AG04449 (cell line): Measurements from ENCODE around the gene XPNPEP2.

Experiments used
- CTCF ChIA-PET: fragments of 350-600 bp; formaldehyde crosslinking; extraction: SDS; loops from one replicate; lab custom pipeline; 2021; ENCODE audit warnings: antibody characterized with exemption; lab: Yijun Ruan, JAX
- POLR2A ChIA-PET: fragments of 400-600, 350-600 bp; formaldehyde crosslinking; extraction: SDS; loops from one replicate; lab custom pipeline; 2020; ENCODE audit warnings: antibody characterized with exemption, inconsistent platforms; lab: Yijun Ruan, JAX
- DNase-seq: peaks from one replicate; pipeline ENCODE4 v3.0.0-alpha.2; 2010; ENCODE audit warnings: low read depth, low spot score
- H3K4me3 ChIP-seq: 2 replicates; pipeline ENCODE4 v1.5.1; 2011; ENCODE audit warnings: low read depth, mild to moderate bottlenecking, control low read depth, low read length
- TF ChIP-seq, protein P1 (sequence below): IDR thresholded peaks from one replicate; pipeline ENCODE4 v1.5.1; 2011; ENCODE audit warnings: mild to moderate bottlenecking, moderate library complexity, low read length, control low read depth, inconsistent platforms; ENCODE audit not compliant: insufficient read depth; ENCODE audit errors: missing control alignments

Gene XPNPEP2

DNA sequence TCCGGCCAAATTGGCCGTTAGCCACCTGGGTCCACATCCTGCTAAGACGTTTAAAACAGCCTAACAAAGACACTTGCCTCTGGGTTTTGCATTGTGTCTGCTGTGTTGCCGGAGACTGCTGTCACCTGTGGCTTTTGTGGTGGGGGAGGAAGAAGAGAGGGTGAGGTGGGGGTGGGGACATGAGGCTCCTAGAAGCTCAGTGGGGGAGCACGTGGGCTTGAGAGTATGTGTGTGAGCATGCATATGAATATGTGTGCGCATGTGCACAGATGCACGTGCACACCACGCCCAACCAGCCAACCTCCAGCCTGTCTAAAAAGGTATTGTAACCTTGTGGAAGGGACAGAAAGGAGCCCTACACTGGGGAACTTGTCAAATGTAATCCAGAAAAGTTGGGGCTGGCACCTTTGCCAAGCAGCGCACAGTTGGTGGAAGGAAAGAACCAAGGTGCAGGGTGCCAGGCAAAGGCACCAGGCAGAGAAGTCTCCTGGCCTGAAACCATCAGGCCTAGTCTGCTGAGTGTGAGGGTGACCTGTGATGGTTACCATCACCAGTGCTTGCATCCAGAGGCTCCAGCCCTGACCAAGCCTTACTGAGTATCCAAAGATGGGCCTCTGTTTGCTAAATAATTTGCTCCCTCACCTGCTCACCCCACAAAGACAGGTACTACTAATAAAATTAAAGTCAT is 30.8 kb downstream of the XPNPEP2 start:
- TF ChIP-seq, protein P1, sequence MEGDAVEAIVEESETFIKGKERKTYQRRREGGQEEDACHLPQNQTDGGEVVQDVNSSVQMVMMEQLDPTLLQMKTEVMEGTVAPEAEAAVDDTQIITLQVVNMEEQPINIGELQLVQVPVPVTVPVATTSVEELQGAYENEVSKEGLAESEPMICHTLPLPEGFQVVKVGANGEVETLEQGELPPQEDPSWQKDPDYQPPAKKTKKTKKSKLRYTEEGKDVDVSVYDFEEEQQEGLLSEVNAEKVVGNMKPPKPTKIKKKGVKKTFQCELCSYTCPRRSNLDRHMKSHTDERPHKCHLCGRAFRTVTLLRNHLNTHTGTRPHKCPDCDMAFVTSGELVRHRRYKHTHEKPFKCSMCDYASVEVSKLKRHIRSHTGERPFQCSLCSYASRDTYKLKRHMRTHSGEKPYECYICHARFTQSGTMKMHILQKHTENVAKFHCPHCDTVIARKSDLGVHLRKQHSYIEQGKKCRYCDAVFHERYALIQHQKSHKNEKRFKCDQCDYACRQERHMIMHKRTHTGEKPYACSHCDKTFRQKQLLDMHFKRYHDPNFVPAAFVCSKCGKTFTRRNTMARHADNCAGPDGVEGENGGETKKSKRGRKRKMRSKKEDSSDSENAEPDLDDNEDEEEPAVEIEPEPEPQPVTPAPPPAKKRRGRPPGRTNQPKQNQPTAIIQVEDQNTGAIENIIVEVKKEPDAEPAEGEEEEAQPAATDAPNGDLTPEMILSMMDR, result no peak
- H3K4me3 ChIP-seq, result no peak overlapping the region
- POLR2A ChIA-PET, result no interaction called here
- DNase-seq, result no peak
- CTCF ChIA-PET, result no interaction called here

DNA sequence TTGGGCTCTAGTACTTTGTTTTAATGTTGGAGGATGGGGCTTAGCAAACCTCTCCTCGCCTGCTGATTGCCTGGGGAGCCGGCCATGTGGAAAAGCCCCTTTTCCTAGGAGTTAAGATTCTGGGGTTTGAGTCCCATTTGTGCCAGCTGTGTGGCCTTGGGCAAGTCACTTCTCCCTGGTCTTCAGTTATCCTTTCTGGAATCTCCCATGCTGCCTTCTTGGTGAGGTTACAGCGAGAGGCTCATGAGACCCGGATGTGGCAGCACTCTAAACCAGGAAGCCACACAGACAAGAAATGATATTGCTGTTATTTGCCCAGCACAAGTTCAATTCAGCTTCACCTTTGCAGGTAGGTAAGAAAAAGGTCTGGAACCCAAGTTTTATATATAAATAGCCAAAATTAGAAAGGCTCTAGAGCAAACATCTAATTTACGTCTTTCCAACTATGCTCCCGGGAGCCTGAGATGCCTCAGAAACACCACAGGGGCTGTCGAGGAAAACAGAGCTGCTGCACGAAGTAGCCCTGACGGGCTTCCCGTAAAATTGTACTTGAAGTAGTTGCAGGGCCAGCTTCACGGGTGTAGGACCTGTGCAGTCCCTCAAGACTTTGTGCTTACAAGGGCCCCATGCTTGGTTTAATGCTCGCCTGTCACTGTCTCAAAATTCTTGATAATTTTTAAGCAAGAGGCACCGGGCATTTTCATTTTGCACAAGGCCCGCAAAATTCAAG is 32.7 kb downstream of the XPNPEP2 start:
- no peak overlapping the region for H3K4me3 ChIP-seq
- POLR2A ChIA-PET, result no interaction called here
- no peak for DNase-seq
- TF ChIP-seq, protein P1, result no peak
- CTCF ChIA-PET, result no interaction called here

DNA sequence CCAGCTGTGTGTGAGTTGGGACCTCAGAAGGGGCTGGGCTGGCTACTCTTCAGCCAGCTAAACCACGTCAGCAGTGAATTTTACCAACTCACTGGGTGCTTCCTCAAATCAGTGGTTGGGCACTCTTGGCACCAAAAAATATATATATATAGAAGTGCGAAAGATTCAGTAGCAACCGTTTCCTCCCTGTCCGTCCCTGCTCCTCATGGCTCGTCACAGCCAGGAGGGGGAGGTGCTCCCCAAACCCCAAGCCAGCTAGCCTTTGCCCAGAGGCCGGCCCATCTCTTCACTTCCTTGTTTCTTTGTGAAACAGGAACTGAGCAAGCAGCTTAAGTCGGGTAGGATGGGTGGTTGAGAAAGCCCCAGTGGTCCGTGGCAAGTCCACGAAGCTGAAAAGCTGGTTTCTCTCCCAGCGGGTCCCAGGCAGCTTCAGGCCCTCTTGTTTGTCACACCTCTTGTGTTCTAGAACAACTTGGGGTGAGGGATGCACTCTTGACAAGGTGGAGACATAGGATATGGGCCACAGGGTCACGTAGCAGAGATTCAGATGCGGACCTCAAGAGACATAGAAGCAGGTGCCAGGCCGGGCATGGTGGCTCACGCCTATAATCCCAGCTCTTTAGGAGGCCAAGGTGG is 34.1 kb downstream of the XPNPEP2 start:
- DNase-seq, result no peak
- TF ChIP-seq, protein P1, result no peak
- CTCF ChIA-PET, result no interaction called here
- POLR2A ChIA-PET, result no interaction called here
- no peak overlapping the region for H3K4me3 ChIP-seq

DNA sequence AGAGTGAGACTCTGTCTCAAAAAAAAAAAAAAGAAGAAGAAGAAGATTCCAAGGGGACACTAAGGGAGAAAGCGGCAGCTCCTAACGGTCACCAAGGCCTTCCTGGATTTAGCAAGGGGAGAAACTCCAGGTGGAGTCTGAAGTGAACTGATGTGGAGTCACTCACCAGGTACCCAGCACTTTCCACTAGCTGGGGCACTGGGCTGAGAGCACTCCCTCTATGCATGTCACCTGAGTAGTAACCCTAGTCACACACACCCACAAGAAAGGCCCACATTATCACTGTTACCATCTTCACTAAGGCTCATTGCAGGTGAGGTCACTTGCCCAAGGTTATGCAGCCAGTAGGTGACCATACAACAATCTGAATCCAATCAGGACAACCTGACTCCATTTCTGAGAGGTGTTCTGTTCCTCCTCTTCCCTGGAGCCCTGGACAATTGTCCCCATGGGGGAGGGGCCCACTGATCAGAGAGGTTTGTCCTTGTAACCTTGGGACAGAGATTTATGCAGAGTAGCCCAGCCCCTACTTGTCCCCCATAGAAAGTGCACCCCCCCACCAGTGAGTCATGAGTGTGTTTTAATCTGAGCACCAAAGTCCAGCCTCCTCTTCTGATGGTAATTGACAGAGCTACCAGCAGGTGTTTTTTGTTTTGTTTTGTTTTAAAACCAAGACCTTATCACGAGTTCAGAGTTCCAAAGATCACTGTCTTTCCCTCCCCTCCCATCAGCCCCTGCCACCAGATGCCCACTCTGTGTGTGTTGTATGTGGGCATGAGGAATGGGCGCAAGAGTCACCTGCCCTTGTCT is 35.1 kb downstream of the XPNPEP2 start:
- ChIA-PET CTCF (no interaction called here), POLR2A (interaction anchor here (0.7 kb wide), 1 partner anchor 61 kb away, joined by 9 read pairs; no protein-coding TSS in a partner anchor)
- TF ChIP-seq, protein P1, result no peak
- H3K4me3 ChIP-seq, result no peak overlapping the region
- no peak for DNase-seq

DNA sequence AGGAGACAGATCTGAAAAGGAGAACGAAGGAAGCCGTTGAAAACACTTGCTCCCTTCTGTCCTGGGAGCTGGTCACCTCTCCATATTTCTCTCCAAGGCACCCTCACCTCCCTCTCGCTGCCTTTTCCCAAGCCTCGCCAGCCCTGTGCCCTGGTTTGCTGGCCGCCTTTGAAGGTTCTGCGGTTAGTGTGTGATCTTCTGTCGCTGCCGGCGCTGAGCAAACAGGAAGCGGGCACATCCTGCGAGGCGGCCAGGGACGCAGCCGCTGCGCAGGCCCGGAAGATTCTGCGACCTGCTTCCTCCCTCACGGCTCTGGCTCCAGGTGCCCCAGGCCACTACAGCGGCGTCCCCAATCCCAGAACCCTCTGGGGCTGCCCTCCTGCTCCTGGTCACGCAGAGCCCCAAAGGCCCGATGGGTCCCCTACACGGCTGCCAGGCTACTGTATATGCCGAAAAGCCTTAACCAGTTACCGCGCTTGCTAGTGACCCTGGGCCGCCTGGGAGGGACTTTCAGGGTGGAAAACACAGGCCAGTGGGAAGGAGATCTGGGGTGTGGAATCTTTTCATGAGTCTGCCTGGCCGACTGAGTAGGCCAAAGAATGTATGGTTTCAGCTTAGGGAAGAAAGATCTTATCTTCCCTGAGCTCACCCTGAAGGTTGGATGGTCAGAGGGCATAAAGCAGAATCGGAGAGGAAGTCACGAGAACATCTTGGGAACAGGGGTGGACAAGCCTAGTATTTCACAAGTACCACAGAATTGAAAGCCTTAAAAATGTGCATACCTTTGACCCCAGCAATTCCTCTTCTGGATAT is 38.6 kb downstream of the XPNPEP2 start:
- ChIA-PET POLR2A (no interaction called here), CTCF (no interaction called here)
- TF ChIP-seq, protein P1, result no peak
- DNase-seq, result no peak
- H3K4me3 ChIP-seq, result no peak overlapping the region
